ENCODE measurements around the gene FIBIN.
"Not testable (repeated sequence)": the region's sequence is repeated elsewhere in the genome, so short reads cannot be mapped to it uniquely, and the experiment has no call there.

FIBIN gene

DNA sequence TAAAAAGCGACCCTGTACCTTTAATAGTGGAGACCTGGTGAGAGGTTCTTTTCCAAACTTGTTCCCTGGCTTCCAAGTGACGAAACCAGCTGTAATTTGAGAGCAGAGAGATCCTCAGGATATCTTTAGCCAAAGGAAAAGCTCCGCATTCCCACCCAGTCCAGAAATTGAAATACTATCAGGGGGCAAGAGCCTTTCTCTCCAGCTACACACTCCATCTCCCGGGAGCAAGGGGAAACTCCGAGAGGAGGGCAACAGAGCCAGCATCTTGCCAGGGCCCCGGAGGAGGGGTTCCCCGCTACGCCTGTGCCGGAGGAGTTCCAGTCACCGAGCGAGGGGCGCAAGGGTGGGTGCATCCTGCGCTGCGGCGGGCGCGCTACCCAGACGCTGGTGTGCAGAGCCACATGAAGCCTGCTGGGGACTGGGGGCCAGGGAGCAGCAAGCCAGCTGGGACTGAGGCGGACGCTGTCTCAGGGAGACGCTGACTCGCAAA, at the start of gene FIBIN:
Gene FIBIN, plus strand, starts transcription at position 148 of the 493 bp plus-strand sequence. CDS start 415 bp downstream, outside the sequence.
- DNase-seq = no peak

DNA sequence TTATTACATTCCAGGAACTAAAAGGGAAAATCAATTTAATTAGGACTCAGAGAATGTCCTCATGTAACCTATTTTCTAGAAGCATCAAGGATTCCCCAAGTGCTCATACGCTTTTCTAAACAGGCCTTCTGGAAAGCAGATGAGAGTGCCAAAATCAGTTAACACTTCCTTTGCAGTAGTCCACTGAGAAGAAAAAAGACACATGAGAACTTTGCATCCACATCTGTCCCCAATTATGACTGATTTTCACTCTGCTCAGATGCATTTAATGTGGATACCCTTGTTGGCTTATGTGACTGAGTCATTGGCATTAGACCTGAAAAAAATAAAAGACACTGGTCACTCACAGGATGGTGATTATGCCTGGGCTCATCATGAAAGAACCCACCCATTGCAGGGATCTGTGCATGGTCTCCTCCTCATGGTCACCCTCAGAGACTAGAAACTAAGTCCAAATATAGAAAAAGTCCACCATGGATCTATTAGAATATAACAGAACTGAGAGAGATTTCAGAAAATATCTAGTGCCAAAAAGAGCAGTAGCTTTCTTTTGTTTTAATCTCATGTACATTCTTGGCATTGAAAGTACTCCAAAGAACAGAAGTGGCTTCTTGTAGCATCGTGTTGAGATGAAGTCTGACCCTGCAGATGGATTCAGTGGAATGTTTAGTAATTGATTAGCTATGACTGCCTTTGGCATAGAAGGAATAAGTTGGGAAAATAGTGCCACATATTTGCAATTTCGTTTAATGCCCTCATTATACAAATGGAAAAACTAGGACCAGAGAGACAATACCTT, 48.8 kb upstream of the FIBIN start:
- DNase-seq = no peak

DNA sequence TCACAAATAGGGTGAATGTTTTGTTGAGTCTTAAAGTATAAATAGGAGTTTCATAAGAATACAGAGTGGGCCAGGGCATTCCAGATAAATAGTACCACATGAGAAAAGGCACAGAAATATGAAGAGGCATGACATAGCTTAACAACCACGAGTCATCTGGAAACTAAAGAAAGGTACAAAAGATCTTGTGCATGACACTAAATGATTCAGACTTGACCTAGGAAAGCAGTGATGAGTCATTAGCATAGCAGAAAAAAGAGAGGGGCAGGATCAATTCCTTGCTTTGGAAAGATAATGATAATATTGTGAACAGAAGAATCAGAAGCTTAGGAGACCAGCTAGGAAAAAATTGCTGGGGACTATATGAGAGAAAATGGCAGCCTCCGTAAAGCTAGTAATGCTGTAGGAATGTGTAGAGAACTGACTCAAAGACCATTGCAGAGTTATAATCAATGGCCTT, 47.6 kb upstream of the FIBIN start:
- no peak for DNase-seq

DNA sequence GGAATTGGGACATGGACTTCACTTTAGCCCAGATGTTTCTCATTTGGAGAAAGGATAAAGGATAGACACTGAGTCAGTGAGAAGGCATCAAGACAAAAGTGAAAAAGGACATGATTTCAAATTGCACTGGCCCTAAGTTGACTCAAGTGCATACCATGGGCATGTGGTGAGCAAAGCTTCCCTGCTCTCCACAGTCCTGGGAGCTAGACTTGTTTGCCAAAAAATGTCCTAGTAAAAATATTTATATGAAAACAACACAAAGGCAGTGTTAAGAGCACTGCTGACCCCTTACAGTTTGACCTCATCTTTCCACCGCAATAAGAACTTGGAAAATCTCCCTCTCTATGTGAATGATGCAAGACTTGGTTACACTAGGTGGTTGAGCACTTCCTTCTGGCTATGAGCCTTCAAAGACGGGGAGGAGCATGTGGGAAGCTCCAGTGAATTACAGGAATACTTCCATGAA, 46.5 kb upstream of the FIBIN start:
- DNase-seq = no peak

DNA sequence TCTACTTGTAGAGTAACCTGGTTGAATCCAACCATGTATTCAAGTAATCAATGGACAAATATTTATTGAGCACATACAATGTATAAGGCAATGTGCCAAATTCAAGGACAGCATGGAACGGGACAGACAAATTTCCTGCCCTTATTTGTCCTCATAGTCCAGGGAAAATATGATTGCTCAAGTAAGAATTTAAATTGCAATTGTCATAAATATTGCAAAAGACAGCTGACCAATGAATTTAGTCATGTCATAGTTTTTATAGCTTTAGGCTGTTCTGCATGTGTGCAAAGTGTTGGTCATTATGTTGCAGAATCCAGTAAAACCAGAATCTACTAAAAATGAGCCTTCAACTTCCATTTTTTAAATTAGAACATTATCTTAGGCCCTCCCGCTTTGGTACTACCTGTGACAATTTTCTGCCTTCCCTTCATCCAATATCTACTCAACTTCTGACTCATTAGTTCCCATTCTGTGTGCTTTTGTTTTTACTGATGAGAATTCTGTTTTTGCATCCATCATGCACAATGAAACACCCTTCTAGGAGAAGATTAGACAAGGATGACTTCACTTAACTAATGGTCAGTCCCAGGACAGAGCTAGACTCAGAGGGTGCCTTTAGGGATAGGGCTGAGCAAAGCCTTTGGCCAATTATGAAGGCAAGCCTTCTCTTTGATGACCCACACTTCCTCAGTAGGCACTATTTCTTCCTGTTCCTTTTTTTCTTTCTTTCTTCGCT, 45.8 kb upstream of the FIBIN start:
- DNase-seq = no peak

DNA sequence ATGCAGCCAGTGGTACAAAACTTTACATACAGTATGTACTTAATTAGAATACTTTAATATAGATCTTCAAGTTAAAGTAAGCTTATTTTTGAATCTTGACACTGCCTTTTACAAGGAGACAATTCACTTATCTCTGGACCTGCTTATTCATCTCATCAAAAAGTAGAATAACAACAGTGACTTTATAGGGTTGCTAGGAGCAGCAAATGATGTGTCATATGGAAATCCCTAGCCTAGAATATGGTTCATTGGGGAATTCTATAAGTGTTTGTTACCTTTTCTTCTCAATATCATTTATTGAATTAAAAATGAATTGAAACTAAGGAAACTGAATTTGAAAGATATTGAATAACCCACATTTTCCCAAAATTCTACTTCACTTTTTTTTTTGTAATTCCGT, 45.0 kb upstream of the FIBIN start:
- DNase-seq = no peak

DNA sequence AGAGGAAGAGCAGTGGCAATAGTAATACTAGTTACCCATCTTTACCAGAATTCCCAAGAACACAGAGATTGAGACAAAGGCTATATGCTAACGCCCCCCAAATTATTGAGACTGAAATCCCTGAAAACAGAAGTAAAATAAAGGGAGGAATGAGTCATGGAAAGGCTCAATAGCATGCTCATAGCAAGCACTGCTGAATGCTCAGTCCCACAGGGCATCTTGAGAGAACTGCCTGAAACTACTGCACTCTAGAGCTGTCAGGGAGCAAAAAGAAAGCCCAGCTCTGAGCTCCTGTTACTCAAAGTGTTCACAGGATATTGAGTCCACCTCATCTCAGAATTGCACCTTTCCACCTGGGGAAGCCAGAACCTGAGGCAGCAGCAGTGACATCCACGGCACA, 44.1 kb upstream of the FIBIN start:
- DNase-seq = no peak

DNA sequence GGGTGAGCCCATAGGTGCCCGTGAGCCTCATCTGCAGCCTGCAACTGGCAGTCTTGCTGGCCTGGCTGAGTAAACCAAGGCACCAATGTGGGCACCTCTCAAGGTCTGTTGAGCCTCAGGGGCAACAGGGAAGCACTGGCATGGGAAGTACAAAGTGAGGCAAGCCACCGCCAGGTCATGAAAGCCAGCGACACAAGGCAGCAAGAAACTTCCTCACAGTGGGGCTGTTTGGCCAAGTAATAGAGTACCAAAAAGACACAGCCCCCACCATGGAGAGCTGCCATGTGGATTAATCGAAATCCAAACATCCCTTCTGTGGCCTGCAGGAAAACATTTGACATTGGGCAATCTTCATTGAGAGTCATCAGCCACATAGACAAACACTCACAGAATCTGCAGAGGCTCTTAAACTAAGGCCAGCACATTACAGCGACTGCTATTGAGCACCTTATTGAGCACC, 43.6 kb upstream of the FIBIN start:
- DNase-seq = no peak

DNA sequence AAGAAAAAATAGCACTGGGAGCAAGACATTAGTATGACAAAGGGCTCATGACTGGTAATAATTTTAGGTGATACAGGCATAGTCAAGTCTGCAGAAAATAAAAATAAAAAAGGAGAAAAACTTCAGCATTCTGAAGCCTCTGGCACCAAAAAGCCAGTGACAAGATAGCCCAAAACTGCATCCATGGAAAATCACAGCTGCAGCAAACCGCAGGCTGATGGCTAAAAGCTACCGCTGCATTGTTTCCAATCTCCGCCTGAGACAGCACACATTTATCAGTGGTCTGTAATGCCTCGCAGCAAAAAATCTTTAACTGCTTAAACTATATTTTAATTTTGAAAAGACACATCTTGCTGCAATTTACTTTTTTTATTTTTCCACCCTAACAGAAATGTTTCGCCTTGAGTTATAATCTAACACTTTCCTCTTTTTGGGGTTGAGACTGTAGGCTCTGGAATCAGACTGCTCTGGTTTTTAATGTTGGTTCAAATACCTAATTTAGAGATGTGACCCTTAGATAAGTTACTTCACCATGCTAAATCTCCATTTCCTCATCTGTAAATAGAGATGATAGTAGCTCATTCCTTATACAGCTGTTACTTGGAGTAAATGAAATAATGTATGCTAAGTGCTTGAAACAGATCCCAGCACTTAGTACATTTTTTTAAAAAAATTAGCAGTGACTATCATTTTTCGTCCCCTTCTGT, 42.0 kb upstream of the FIBIN start:
- DNase-seq = no peak

DNA sequence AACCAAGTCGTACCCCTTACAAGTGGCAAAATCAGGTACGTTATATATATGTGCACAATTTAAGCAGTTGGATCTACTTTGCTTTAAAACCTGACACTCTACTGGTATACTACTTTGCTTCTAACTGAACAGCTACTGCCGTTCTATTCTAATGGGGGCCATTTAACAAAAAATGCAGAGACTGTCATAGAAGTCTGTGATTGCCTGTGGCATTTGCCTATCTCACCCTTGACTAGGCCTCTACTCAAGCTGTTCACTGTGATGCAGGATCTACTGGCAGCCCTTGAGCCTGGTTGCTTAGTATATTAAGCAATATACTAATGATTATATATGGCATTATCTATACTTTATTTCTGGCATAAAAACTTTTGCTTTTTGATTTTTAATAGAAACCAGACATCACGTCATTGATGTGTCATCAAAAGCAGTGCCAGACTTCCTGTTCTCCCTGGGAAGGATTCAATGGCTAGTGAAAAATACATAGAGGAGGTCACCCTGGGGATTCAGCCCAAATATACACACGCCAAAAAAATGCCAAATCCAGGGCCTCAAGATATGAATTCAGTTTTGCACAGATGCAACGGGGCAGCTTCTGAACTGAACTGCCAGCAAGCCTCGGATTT, 40.0 kb upstream of the FIBIN start:
- DNase-seq = no peak

DNA sequence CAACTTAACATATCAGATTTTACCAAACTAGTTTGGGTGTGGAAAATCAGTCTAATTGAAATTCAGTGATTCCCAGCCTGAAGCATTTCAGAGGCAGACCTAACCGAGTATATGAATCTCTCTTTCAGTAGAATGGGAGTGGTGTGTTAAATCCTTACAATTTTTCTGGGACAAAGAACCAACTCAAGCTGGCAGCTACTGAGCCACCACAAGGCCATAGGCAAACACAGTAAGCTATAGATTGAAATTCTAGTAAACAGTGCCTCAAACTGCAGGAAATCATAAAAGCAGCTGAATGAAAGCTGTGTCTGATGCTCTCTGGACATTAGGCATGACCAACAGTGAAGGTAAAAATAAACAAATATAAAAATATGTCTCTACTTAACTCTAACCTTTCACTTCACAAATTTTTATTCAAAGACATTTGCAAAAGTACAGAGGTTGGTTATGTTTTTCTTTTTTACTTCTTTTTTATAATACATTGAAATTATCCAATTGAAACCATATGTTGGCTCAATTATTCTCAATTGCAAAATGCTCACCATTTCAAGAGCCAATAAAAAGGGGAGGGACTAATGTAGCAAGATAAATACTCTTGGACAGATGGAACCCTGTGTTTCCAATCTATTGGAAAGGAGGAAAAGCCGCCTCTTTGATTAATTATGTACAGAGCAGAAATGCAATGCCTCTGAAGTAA, 35.8 kb upstream of the FIBIN start:
- no peak for DNase-seq

DNA sequence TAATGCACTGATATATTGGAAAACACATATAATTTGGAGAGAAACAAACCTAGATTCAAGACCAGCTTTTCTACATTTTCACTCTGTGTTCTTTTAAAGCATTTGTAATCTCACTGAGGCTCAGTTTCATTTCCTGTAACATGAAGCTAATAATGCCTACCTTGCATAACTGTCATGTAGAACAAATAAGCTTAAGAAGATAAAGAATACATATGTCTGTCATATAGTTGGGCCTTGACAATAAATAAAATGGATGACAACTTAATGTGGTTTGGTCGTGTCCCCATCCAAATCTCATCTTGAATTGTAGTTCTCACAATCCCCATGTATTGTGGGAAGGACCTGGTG, 35.2 kb upstream of the FIBIN start:
- no peak for DNase-seq

DNA sequence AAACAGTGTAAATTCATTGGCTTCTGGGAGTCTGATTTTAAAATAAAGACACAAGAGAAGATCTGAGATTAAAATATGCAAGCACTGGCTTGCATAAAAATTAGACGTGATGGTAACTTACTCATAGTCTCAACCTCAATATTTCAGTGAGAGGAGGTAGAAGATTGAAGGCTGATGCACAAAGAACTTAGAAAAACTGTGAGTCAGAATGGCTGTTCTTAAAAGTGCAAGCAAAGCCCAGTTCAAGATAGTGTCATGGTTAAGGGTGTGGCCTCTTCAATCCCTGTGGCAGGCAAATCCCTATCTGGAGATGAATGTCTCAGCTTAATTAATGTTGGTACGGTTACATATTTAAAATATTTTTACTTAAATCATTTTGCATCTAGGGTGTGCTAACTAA, 33.6 kb upstream of the FIBIN start:
- DNase-seq = no peak

DNA sequence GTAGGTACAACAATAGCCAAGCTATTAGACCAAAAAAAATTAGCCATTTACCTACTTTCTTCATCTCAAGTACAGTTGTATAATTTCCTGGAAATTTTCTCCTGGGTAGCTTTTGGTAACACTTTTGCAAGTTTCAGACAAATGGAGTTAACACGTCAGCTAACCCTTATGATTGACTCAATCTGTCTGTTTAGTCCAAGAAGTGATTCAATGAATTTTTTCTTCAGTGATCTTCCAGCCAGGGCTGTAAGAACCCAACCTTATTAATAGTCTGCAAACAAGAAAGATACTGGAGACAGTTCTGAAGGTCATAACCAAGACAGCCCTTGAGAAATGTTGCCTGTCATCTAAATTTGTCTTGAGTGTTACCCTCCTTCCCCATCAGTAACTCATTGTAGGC, 30.1 kb upstream of the FIBIN start:
- DNase-seq = no peak

DNA sequence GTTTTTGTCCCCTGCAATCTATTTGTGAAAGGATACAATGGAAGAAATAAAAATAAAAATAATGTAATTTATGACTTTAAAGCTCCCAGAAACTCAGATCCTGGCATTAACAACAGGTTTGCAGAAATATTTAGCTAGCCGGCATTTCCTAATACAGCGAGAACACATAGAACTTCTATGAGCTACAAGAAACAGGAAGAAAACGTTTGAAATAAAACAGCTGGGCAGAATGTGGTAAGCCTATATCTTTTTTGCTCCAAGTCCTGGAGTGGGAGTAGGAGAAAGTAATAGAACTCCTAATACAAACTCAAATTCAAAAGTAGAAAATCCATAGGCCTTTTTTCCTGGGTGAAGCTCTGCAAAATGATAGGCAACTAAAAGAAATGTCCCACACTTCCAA, 29.6 kb upstream of the FIBIN start:
- DNase-seq = no peak

DNA sequence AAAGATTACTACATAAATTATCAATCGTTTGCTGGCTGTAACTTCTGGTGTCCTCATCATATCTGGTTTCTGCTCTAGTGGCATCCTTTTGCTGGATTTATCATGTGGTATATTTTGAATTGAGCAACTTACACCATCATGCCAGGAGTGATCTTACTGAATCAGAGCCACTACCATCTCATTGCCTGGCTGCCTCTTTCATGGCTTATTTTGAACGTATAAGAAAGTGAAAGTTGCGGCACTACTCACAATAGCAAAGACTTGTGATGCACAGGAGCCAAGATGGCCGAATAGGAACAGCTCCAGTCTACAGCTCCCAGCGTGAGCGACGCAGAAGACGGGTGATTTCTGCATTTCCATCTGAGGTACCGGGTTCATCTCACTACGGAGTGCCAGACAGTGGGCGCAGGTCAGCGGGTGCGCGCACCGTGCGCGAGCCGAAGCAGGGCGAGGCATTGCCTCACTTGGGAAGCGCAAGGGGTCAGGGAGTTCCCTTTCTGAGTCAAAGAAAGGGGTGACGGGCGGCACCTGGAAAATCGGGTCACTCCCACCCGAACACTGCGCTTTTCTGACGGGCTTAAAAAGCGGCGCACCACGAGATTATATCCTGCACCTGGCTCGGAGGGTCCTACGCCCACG, 28.9 kb upstream of the FIBIN start:
- DNase-seq = not testable (repeated sequence)

DNA sequence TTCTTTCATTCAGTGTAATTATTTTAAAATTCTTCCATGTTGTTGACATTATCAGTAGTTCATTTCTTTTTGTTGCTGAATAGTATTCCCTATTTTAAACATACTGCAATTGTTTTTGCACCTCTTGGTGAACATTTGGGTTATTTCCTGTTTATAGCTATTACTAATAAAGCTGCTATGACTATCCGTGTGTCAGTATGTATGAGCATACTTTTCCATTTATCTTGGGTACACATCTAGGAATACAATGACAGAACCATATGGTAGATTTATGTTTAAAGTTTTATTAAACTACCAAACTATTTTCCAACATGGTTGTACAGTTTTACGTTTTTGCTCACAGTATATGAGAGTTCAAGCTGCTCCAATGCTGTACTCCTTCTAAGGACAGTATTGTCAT, 22.0 kb upstream of the FIBIN start:
- no peak for DNase-seq

DNA sequence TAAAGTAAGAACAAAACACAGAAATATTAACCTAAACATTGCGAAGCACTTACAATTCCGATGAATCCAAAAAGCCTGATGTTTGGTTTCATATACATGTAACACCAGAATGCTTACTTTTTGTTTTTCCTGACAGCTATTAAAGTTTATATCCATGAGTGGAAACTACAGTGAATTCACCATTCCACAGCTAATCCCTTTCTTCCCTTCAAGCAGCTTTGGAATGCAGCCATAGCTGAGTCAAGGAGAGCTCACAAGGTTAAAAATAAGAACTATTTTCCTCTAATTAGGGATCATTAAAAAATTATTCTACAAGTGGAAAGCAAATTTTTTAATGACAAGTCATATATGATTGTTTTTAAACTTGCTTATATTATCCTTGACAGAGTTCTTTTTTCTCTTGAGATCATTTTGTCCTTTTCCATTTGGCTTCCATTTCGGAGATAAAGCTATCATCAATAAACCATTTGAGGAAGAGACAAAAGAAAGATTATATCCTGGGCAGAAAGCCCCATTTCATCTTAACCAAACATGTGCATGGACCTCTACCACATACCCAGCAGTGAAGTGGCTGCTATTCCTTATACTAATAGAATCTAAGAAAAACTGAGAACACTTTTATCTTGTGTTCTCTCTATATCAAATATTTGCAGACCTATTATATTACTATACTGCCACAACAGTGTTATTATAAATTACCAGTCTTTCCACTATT, 19.7 kb upstream of the FIBIN start:
- no peak for DNase-seq

DNA sequence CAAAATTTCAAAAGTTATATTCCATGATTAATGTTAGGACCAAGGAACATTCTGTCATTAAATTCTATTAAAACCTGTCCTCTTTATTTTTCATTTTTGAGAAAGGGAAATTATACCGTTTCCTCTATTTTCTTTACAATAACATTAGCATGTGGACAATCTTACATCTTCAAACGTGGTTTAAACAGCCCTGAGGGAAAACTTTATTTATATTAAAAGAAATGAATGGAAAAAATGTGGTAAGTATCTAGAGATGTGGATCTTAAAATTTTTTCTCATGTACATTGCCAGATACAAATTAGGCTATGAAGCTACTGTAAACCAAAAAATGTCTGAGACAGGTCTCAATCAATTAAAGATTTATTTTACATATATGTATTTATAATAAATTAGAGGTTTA, 18.9 kb upstream of the FIBIN start:
- DNase-seq = no peak

DNA sequence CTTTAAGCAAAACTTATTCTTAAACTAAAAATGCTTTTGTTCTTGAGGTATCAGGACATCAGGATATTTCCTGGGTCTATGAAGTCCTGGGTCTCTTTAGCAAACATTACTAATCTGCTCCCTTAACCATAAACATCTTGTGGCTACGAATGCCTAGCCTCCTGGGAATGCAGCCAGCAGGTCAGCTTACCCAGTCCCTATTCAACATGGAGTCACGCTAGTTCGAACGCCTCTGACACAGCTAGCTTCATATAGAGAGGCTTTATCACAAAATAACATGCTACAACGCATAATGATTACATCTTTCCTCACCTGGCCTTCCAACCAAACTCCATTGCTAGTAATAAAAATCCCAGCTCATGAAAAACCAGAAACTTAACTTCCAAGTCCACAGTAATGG, 17.5 kb upstream of the FIBIN start:
- DNase-seq = no peak

DNA sequence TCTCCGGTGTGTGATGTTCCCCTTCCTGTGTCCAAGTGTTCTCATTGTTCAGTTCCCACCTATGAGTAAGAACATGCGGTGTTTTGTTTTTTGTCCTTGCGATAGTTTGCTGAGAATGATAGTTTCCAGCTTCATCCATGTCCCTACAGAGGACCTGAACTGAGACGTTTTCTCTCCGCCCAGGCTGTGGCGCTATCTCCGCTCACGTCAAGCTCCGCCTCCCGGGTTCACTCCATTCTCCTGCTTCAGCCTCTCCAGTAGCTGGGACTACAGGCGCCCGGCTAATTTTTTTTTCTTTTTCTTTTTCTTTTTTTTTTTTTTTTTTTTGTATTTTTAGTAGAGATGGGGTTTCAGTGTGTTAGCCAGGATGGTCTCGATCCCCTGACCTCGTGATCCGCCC, 16.7 kb upstream of the FIBIN start:
- DNase-seq = not testable (repeated sequence)
